Thymus (tissue), 11 donors: ENCODE measurements around the gene TRPV6. TPM values are rescaled to one million over a fixed set of nuclear protein-coding genes. Genes with fewer than 3 reads are reported as not detected.

Experiments
- DNase-seq, 9 donors: peaks; one replicate each; pipeline ENCODE4 v3.0.0-alpha.2; 2013; ENCODE audit warnings: low spot score in 9 of 9, low read depth in 6 of 9, missing footprints in 1 of 9
- H3K27ac ChIP-seq, 2 donors: one replicate each; pipeline ENCODE4 v1.5.1; 2013; ENCODE audit warnings: control low read depth in 1 of 2, low read depth in 1 of 2, low read length in 1 of 2, mild to moderate bottlenecking in 1 of 2, moderate library complexity in 1 of 2
- H3K27me3 ChIP-seq, 2 donors: one replicate each; pipeline ENCODE4 v1.5.1; 2013; ENCODE audit warnings: low read length in 1 of 2; ENCODE audit not compliant: control insufficient read depth in 2 of 2, insufficient read depth in 1 of 2
- H3K36me3 ChIP-seq, 2 donors: one replicate each; pipeline ENCODE4 v1.5.1; 2013; ENCODE audit warnings: low read length in 1 of 2, mild to moderate bottlenecking in 1 of 2, moderate library complexity in 1 of 2; ENCODE audit not compliant: control insufficient read depth in 2 of 2, insufficient read depth in 2 of 2
- H3K4me1 ChIP-seq, 2 donors: one replicate each; pipeline ENCODE4 v1.5.1; 2013; ENCODE audit warnings: low read length in 2 of 2; ENCODE audit not compliant: control insufficient read depth in 2 of 2, insufficient read depth in 2 of 2
- H3K4me3 ChIP-seq, 2 donors: one replicate each; pipeline ENCODE4 v1.5.1; 2013; ENCODE audit warnings: low read length in 2 of 2, control low read depth in 1 of 2, mild to moderate bottlenecking in 1 of 2
- H3K9me3 ChIP-seq, 2 donors: one replicate each; pipeline ENCODE4 v1.5.1; 2013; ENCODE audit warnings: low read length in 1 of 2, mild to moderate bottlenecking in 1 of 2; ENCODE audit not compliant: control insufficient read depth in 2 of 2, insufficient read depth in 1 of 2
- WGBS: extraction: QIAGEN DNeasy Blood & Tissue Kit; methylation state at CpG from one replicate; pipeline ENCODE4 v1.1.7; 2013; 5-methylcytosine and 5-hydroxymethylcytosine counted together
- polyA plus RNA-seq: library from polyadenylated mRNA; stranded (reverse); fragments of 200-250 nt; gene quantifications from one replicate; pipeline ENCODE4 v1.2.3, GENCODE V29; 2013
- total RNA-seq: library from RNA; stranded (reverse); fragments of 120-200 nt; gene quantifications from one replicate; pipeline ENCODE4 v1.2.4, GENCODE V29; 2013
- donor health status: healthy.

The TRPV6 gene
- total and polyA plus RNA-seq, 2 donors, result 0.24 to 1.1 TPM

GRCh38 chr7:142880876-142881505, 4.6 kb downstream of the TRPV6 start:
- Histone ChIP-seq H3K36me3 (no peaks in the 10 kb centered on the region), H3K9me3 (no peaks in the 10 kb centered on the region), H3K4me1 (peaks cover 0 to 5% of the 10 kb centered on the region in 2 donors), H3K27me3 (no peaks in the 10 kb centered on the region), H3K4me3 (no peak overlapping the region), H3K27ac (no peak overlapping the region)
- DNase-seq, result peak; percentile 19 to 82 (median 59)
- 46% methylated on average over 8 of the region's 8 CpGs for WGBS

- peaks cover 0 to under 1% of the 10 kb centered on the region in 2 donors for H3K36me3 ChIP-seq
- H3K27ac ChIP-seq, result no peak overlapping the region
- H3K27me3 ChIP-seq, result no peaks in the 10 kb centered on the region
- WGBS, result 97% methylated on average over 5 of the region's 5 CpGs
- peaks cover 0 to 2% of the 10 kb centered on the region in 2 donors for H3K9me3 ChIP-seq
- no peak for DNase-seq
- H3K4me3 ChIP-seq, result no peak overlapping the region
- peaks cover 0 to 5% of the 10 kb centered on the region in 2 donors for H3K4me1 ChIP-seq
These were observed 6.5 kb downstream of the TRPV6 start for GRCh38 chr7:142879060-142879459.

DNA sequence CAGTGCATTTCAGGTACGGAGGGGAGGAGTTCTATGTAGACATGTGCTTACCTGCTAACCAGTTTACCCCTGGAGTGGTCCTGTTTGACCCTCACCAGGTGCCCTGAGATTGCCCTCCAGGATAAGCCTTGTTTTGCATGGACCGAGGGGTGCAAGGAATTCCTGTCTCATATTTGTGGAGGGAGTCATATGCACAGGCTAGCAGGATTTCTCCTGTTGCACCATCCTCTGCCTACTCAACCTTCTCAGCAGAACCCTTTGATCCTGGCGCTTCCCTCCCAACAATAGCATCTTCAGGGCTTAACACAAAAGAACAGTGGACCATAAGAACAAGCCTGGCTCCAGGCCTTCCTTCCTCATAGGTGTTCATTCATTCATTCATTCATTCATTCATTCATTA, 7.2 kb downstream of the TRPV6 start:
- no peak for DNase-seq
- H3K4me3 ChIP-seq, result no peak overlapping the region
- peaks cover 0 to 2% of the 10 kb centered on the region in 2 donors for H3K9me3 ChIP-seq
- H3K36me3 ChIP-seq, result peaks cover 6% of the 10 kb centered on the region in 2 donors
- no peak overlapping the region for H3K27ac ChIP-seq
- 97% methylated on average over 3 of the region's 3 CpGs for WGBS
- no peaks in the 10 kb centered on the region for H3K27me3 ChIP-seq
- peaks cover 0 to 5% of the 10 kb centered on the region in 2 donors for H3K4me1 ChIP-seq

DNA sequence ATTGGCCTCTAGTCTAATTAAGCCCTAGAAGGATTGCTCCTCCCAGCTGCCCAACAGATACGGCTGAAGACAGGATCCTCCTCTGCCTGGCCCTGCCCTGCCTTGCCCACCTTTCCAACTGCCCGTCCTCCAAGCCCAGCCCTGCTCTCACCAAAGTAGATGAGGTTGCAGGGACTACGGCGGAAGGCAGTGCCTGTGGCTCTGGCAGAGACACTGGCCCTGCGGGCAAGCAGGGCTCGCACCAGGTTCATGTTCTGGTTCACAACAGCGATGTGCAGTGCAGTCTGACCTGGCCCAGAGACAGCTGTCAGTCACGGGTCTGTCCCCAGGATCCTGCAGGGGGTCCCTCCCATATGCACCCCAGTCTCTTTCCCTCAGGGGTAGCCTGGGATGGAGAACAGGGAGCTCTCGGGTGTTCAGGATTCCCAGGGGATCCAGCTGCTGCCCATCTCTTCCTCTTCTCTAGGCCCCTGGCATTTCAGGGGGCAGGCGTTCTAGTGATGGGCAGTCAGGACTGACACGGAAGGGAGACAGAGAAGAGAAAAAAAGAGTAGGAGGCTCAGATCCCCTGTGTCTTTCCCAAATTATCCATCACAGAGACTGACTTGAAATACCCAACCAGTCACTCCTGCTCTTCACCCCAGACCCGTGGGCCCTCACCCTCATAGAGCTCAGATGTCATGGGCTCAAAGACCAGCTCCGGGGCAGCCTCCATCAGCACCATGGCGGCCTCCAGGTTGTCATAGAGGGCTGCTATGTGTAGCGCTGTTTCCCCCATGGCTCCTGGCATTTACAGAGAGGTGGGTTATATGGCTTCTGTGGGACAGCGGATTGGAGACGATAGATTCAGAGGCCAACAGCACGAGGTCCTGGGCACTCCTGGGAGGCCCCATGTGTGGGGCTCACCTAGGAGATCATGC, 8.3 kb downstream of the TRPV6 start:
- Histone ChIP-seq H3K27me3 (no peaks in the 10 kb centered on the region), H3K9me3 (peaks cover 0 to 2% of the 10 kb centered on the region in 2 donors), H3K4me1 (peaks cover 0 to 5% of the 10 kb centered on the region in 2 donors), H3K27ac (no peak overlapping the region), H3K4me3 (no peak overlapping the region), H3K36me3 (peaks cover 11 to 12% of the 10 kb centered on the region in 2 donors)
- DNase-seq, result no peak
- 94% methylated on average over 18 of the region's 18 CpGs for WGBS

DNA sequence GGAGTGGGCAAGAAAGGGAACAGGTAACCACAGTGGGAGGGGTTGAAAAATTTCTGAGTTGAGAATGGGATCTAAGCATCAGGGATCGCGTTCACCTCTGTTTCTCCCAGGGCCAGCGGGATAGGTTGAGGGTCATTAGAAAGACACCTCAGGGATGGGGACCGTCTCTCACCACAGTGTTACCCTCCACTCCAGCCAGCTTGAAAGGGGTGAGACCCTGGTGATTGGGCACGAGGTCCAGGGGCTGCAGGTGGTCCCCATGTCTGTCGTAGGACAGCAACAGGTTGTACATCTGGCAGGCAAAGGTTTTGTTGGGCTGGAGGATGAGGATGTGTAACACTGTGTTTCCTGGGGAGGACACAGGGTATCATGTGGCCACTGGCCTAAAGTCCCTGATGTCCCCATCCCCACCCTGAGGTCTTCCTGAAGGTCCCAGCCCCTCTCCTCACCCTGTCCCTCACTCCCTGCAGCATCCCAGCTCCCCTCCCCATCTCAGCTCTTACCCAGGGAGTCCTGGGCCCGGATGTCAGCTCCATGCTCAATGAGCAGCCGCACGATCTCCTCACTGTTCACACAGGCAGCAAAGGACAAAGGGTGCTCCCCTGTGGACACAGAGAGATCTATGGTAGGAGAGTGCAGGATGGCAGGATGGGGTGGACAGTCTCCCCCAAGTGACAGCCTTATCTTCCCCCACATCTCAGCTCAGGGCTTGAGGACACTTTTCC, 9.1 kb downstream of the TRPV6 start:
- H3K27me3 ChIP-seq, result no peaks in the 10 kb centered on the region
- H3K36me3 ChIP-seq, result peaks cover 20 to 21% of the 10 kb centered on the region in 2 donors
- peaks cover 0 to 5% of the 10 kb centered on the region in 2 donors for H3K4me1 ChIP-seq
- no peak overlapping the region for H3K4me3 ChIP-seq
- peaks cover 0 to 2% of the 10 kb centered on the region in 2 donors for H3K9me3 ChIP-seq
- no peak for DNase-seq
- H3K27ac ChIP-seq, result no peak overlapping the region
- 97% methylated on average over 9 of the region's 9 CpGs for WGBS

GRCh38 chr7:142875456-142875855, 10.1 kb downstream of the TRPV6 start:
- 92% methylated on average over 14 of the region's 14 CpGs for WGBS
- no peak overlapping the region for H3K4me3 ChIP-seq
- H3K4me1 ChIP-seq, result no peaks in the 10 kb centered on the region
- H3K36me3 ChIP-seq, result peaks cover 29 to 30% of the 10 kb centered on the region in 2 donors
- peaks cover 0 to 2% of the 10 kb centered on the region in 2 donors for H3K9me3 ChIP-seq
- H3K27ac ChIP-seq, result no peak overlapping the region
- no peak for DNase-seq
- no peaks in the 10 kb centered on the region for H3K27me3 ChIP-seq

DNA sequence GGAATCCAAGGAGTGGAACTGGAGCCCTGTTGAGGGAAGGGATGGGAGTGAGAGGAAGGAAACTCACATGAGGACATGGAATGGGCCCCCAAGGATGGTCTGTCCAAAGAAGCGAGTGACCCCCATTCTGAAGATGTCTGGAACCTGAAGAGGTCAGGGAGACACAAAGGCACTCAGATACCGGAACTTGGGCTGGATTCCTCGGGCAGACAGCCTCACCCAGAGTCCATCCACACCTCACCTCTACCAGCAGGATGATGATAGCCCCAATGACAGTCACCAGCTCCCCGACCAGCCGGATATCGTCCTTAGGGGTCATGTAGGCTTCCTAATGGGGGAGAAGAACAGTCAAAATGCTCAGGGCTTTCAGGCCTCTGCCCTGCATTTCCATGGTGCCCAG, 10.7 kb downstream of the TRPV6 start:
- 96% methylated on average over 6 of the region's 6 CpGs for WGBS
- Histone ChIP-seq H3K4me3 (no peak overlapping the region), H3K36me3 (peaks cover 36 to 37% of the 10 kb centered on the region in 2 donors), H3K27me3 (no peaks in the 10 kb centered on the region), H3K4me1 (no peaks in the 10 kb centered on the region), H3K27ac (no peak overlapping the region), H3K9me3 (peaks cover 0 to 2% of the 10 kb centered on the region in 2 donors)
- DNase-seq, result no peak

GRCh38 chr7:142874409-142874808, 11.1 kb downstream of the TRPV6 start:
- no peaks in the 10 kb centered on the region for H3K4me1 ChIP-seq
- H3K9me3 ChIP-seq, result peaks cover 0 to 2% of the 10 kb centered on the region in 2 donors
- H3K27me3 ChIP-seq, result no peaks in the 10 kb centered on the region
- no peak for DNase-seq
- 97% methylated on average over 7 of the region's 7 CpGs for WGBS
- peaks cover 40 to 41% of the 10 kb centered on the region in 2 donors for H3K36me3 ChIP-seq
- H3K4me3 ChIP-seq, result no peak overlapping the region
- H3K27ac ChIP-seq, result no peak overlapping the region
